Caco-2 (cell line): ENCODE results near the gene UCN. TPM values are rescaled to one million over a fixed set of nuclear protein-coding genes. Genes with fewer than 3 reads are reported as not detected.

Source experiments
- BruUV-seq: library from RNA; stranded (reverse); fragments of 400-500 nt; replicated peaks from 2 replicates; lab custom pipeline; 2021; lab: Mats Ljungman, UMichigan
- CTCF ChIA-PET: fragments of 300-600 bp; sonication (Branson Sonifier 250); formaldehyde crosslinking; loops from one replicate; lab custom pipeline; 2022; ENCODE audit warnings: antibody characterized with exemption; lab: Charles Lee
- POLR2A ChIA-PET: fragments of 300-600 bp; sonication (Branson Sonifier 250); formaldehyde crosslinking; loops from one replicate; lab custom pipeline; 2022; ENCODE audit warnings: antibody characterized with exemption; lab: Charles Lee
- DNase-seq, 2 experiments: peaks; one replicate each; pipeline versions ENCODE4 v3.0.0 to v3.0.0-alpha.2; 2020 to 2022
- H3K27me3 ChIP-seq: replicated peaks from 2 replicates; pipeline ENCODE4 v1.6.0; 2011; ENCODE audit warnings: low read length; ENCODE audit not compliant: control insufficient read depth, insufficient read depth
- H3K36me3 ChIP-seq: 2 replicates; pipeline ENCODE4 v1.5.1; 2011; ENCODE audit warnings: low read length; ENCODE audit not compliant: control insufficient read depth, insufficient read depth
- H3K4me1 ChIP-seq: fragments of 250-450 bp; sonication (Bioruptor Pico); 2 replicates; pipeline ENCODE4 v1.5.1; 2020; ENCODE audit warnings: mild to moderate bottlenecking
- H3K4me3 ChIP-seq: 2 replicates; pipeline ENCODE4 v1.5.1; 2011; ENCODE audit warnings: low read depth, mild to moderate bottlenecking, control low read depth, low read length
- H3K9me3 ChIP-seq: fragments of 250-450 bp; sonication (Bioruptor Pico); 2 replicates; pipeline ENCODE4 v1.5.1; 2020; ENCODE audit warnings: mild to moderate bottlenecking, moderate library complexity
- H3K27ac Mint-ChIP-seq: one replicate; pipeline ENCODE4 v1.8.0; 2022; ENCODE audit warnings: mixed read lengths; ENCODE audit not compliant: unreplicated experiment
- H3K27me3 Mint-ChIP-seq: one replicate; pipeline ENCODE4 v1.8.0; 2022; ENCODE audit warnings: mixed read lengths; ENCODE audit not compliant: insufficient read depth, unreplicated experiment
- H3K36me3 Mint-ChIP-seq: one replicate; pipeline ENCODE4 v1.8.0; 2022; ENCODE audit warnings: mild to moderate bottlenecking, mixed read lengths; ENCODE audit not compliant: insufficient read depth, unreplicated experiment
- H3K4me1 Mint-ChIP-seq: one replicate; pipeline ENCODE4 v1.8.0; 2022; ENCODE audit warnings: low read depth, mixed read lengths; ENCODE audit not compliant: unreplicated experiment
- H3K4me3 Mint-ChIP-seq: one replicate; pipeline ENCODE4 v1.8.0; 2022; ENCODE audit warnings: mild to moderate bottlenecking, moderate library complexity, mixed read lengths; ENCODE audit not compliant: unreplicated experiment
- H3K9me3 Mint-ChIP-seq: one replicate; pipeline ENCODE4 v1.8.0; 2022; ENCODE audit warnings: mixed read lengths; ENCODE audit not compliant: unreplicated experiment
- intact Hi-C: fragments of 100-400 bp; cut with micrococcal nuclease; formaldehyde crosslinking; loops from one replicate; pipeline ENCODE4 v1.10.0; 2022; ENCODE audit not compliant: unreplicated experiment
- total RNA-seq: library from RNA; stranded (reverse); gene quantifications from 2 replicates; pipeline ENCODE4 v1.2.3, GENCODE V29; 2022
- TF ChIP-seq, protein P1 (sequence below), 2 experiments: fragments of 200-600 bp in 1 of 2; IDR thresholded peaks; 1 replicate in 1 of 2; 2 replicates in 1 of 2; pipeline versions ENCODE4 v1.5.1 to v1.8.0; 2011 to 2022; ENCODE audit warnings: antibody characterized with exemption in 1 of 2, control low read depth in 1 of 2, inconsistent platforms in 1 of 2, low read depth in 1 of 2, low read length in 1 of 2, mild to moderate bottlenecking in 1 of 2, moderate library complexity in 1 of 2; ENCODE audit not compliant: insufficient read depth in 1 of 2, severe bottlenecking in 1 of 2, unreplicated experiment in 1 of 2

UCN gene
- total RNA-seq, 1 experiment from 2014 or later: not detected

DNA sequence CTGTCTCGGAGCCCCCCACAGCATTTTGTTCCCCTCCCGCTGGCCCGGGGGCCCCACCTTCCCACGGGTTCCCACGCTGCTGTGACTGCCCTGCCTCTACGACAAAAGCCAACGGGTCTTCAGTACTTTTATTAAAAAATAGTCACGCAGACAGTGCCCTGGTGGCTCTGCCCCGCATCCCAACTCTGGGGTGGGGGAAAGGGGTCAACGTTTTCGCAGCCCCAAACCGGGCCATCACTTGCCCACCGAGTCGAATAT is 1.0 kb downstream of the UCN start:
- no peak for DNase-seq
- CTCF ChIA-PET: interaction anchor here (1.1 kb wide), 1 partner anchor 14 kb away, joined by 3 read pairs; no protein-coding TSS in a partner anchor
- H3K9me3 Mint-ChIP-seq: no peaks in the 10 kb centered on the region
- BruUV-seq: no TSS peak
- intact Hi-C loops: no loop called here
- Histone ChIP-seq H3K4me3 (peak overlapping the region; percentile 19; the same call in 1 of the 2 replicates), H3K36me3 (no peaks in the 10 kb centered on the region), H3K27me3 (no peaks in the 10 kb centered on the region), H3K9me3 (no peaks in the 10 kb centered on the region), H3K4me1 (peaks cover 11% of the 10 kb centered on the region)
- H3K27me3 Mint-ChIP-seq: peaks cover 3% of the 10 kb centered on the region
- TF ChIP-seq, protein P1, sequence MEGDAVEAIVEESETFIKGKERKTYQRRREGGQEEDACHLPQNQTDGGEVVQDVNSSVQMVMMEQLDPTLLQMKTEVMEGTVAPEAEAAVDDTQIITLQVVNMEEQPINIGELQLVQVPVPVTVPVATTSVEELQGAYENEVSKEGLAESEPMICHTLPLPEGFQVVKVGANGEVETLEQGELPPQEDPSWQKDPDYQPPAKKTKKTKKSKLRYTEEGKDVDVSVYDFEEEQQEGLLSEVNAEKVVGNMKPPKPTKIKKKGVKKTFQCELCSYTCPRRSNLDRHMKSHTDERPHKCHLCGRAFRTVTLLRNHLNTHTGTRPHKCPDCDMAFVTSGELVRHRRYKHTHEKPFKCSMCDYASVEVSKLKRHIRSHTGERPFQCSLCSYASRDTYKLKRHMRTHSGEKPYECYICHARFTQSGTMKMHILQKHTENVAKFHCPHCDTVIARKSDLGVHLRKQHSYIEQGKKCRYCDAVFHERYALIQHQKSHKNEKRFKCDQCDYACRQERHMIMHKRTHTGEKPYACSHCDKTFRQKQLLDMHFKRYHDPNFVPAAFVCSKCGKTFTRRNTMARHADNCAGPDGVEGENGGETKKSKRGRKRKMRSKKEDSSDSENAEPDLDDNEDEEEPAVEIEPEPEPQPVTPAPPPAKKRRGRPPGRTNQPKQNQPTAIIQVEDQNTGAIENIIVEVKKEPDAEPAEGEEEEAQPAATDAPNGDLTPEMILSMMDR (IDR thresholded peaks at IDR 0.05; ENCODE audit: insufficient read depth in 1 of 2, low read depth in 1 of 2, low read length in 1 of 2, severe bottlenecking in 1 of 2, unreplicated experiment in 1 of 2): no peak
- no peak overlapping the region for H3K27ac Mint-ChIP-seq
- POLR2A ChIA-PET: no interaction called here
- H3K4me3 Mint-ChIP-seq: peak overlapping the region; percentile 58
- peaks cover 4% of the 10 kb centered on the region for H3K4me1 Mint-ChIP-seq
- H3K36me3 Mint-ChIP-seq: peaks cover 7% of the 10 kb centered on the region

DNA sequence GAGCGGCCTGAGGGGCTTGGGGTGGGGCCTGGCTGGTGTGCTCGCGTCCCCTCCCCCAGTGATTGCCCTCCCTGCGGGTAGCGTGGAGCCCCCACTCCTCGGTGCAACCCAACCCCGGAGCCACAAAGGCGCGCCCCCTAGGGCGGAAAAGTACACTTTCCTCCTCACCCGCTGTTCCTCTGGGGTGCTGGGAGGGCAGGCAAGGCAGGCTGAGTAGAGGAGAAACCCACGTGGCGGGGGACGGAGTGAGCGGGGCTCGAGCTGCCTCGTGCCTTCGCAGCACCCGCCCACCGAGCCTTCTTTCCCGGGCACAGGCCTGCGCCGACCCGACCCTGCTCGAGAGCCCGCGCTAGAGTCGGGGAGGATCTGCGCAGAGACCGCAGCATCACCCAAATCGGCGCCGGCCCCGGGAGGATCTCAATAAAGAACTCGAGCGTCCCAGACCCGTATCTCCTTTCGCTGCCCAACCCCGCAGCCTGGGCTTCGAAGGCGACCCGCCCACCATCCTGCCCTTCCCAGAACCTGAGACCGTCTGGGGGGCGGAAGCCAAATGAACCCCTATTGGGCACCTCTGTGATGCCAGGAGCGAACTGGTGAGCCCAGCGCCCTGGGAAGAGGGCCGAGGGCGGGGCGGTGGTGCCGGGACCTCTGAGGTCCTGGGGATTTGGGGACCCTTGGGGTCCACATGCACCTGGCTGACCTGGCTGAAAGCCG is 1.5 kb downstream of the UCN start:
- no peaks in the 10 kb centered on the region for H3K4me1 Mint-ChIP-seq
- peak overlapping the region; percentile 58 for H3K4me3 Mint-ChIP-seq
- no peaks in the 10 kb centered on the region for H3K36me3 ChIP-seq
- no peaks in the 10 kb centered on the region for H3K9me3 ChIP-seq
- H3K36me3 Mint-ChIP-seq: peaks cover 7% of the 10 kb centered on the region
- H3K27me3 Mint-ChIP-seq: peaks cover 3% of the 10 kb centered on the region
- TF ChIP-seq, protein P1 (IDR thresholded peaks at IDR 0.05; ENCODE audit: insufficient read depth in 1 of 2, low read depth in 1 of 2, low read length in 1 of 2, severe bottlenecking in 1 of 2, unreplicated experiment in 1 of 2): no peak
- POLR2A ChIA-PET: no interaction called here
- CTCF ChIA-PET: no interaction called here
- DNase-seq: no peak
- no peak overlapping the region for H3K27ac Mint-ChIP-seq
- intact Hi-C loops: no loop called here
- H3K4me1 ChIP-seq: peaks cover 6% of the 10 kb centered on the region
- H3K9me3 Mint-ChIP-seq: no peaks in the 10 kb centered on the region
- no peak overlapping the region for H3K4me3 ChIP-seq
- no peaks in the 10 kb centered on the region for H3K27me3 ChIP-seq
- BruUV-seq: no TSS peak

DNA sequence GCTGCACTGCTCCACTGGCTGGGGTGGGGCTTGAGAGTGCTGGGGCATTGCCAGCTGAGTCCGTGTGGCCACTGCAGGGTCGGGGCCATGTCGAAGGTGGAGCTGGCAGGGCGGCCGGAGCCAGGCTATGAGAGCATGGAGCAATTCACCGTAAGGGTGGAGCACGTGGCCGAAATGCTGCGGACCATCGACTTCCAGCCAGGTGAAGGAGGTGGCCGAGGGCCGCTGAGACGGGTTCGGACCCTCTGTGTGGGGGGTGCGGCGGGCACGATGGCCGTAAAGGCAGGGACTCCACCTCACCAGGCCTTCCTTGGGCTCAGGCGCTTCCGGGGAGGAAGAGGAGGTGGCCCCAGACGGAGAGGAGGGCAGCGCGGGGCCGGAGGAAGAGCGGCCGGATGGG is 2.1 kb downstream of the UCN start:
- Mint-ChIP-seq H3K4me3 (peak overlapping the region; percentile 33), H3K4me1 (no peaks in the 10 kb centered on the region), H3K36me3 (peaks cover 7% of the 10 kb centered on the region), H3K27ac (no peak overlapping the region), H3K9me3 (no peaks in the 10 kb centered on the region), H3K27me3 (peaks cover 3% of the 10 kb centered on the region)
- TF ChIP-seq, protein P1 (IDR thresholded peaks at IDR 0.05; ENCODE audit: insufficient read depth in 1 of 2, low read depth in 1 of 2, low read length in 1 of 2, severe bottlenecking in 1 of 2, unreplicated experiment in 1 of 2): no peak
- no peaks in the 10 kb centered on the region for H3K36me3 ChIP-seq
- DNase-seq: no peak
- H3K4me3 ChIP-seq: no peak overlapping the region
- H3K27me3 ChIP-seq: no peaks in the 10 kb centered on the region
- ChIA-PET POLR2A (no interaction called here), CTCF (no interaction called here)
- peaks cover 6% of the 10 kb centered on the region; the same call in 1 of the 2 replicates for H3K4me1 ChIP-seq
- BruUV-seq: no TSS peak
- H3K9me3 ChIP-seq: no peaks in the 10 kb centered on the region
- intact Hi-C loops: no loop called here
